ENCODE measurements around the gene LCLAT1.

Gene LCLAT1

GRCh38 chr2:30412684-30413570 lies 34.1 kb upstream of the LCLAT1 start:
- Histone ChIP-seq H3K4me3 (ENCODE audit: insufficient read length, low read depth) (no peak overlapping the region), H3K9ac (ENCODE audit: insufficient read length, low read depth) (no peak overlapping the region), H3K36me3 (ENCODE audit: insufficient read depth, insufficient read length, low read length) (no peaks in the 10 kb centered on the region), H3K4me1 (ENCODE audit: insufficient read depth, insufficient read length) (peaks cover 8% of the 10 kb centered on the region), H3K9me3 (ENCODE audit: insufficient read depth, low read length) (no peaks in the 10 kb centered on the region), H3K27me3 (ENCODE audit: insufficient read depth, insufficient read length) (no peaks in the 10 kb centered on the region)
- DNase-seq (ENCODE audit: low read depth, low spot score) = no peak
- TF ChIP-seq YY1 (IDR thresholded peaks at IDR 0.05; ENCODE audit: insufficient read depth, insufficient read length) (no peak), SUZ12 (IDR thresholded peaks at IDR 0.05; ENCODE audit: extremely low read depth, insufficient read depth, insufficient read length) (no peak), ZNF274 (IDR thresholded peaks at IDR 0.05; ENCODE audit: low read depth, low read length) (no peak)

DNA sequence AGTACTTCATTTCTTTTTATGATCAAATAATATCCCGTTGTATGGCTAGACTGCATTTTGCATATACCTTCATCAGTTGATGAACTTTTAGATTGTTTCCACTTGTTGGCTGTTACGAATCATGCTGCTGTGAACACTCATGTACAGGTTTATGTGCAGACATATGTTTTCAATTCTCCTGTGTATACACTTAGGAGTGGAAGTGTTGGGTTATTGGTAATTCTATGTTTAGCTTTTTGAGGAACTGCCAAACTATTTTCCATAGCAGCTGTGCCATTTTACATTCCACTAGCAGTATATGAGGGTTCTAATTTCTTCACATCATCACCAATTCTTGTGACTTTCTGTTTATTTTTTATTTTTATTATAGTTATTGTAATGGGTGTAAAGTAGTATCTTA lies 32.1 kb upstream of the LCLAT1 start:
- H3K9me3 ChIP-seq (ENCODE audit: insufficient read depth, low read length) = no peaks in the 10 kb centered on the region
- H3K27me3 ChIP-seq (ENCODE audit: insufficient read depth, insufficient read length) = no peaks in the 10 kb centered on the region
- H3K4me3 ChIP-seq (ENCODE audit: insufficient read length, low read depth) = no peak overlapping the region
- H3K4me1 ChIP-seq (ENCODE audit: insufficient read depth, insufficient read length) = peaks cover 3% of the 10 kb centered on the region
- TF ChIP-seq ZNF274 (IDR thresholded peaks at IDR 0.05; ENCODE audit: low read depth, low read length) (no peak), SUZ12 (IDR thresholded peaks at IDR 0.05; ENCODE audit: extremely low read depth, insufficient read depth, insufficient read length) (no peak), YY1 (IDR thresholded peaks at IDR 0.05; ENCODE audit: insufficient read depth, insufficient read length) (no peak)
- H3K36me3 ChIP-seq (ENCODE audit: insufficient read depth, insufficient read length, low read length) = no peaks in the 10 kb centered on the region
- no peak overlapping the region for H3K9ac ChIP-seq (ENCODE audit: insufficient read length, low read depth)
- DNase-seq (ENCODE audit: low read depth, low spot score) = no peak

GRCh38 chr2:30417253-30417652 lies 29.8 kb upstream of the LCLAT1 start:
- TF ChIP-seq ZNF274 (IDR thresholded peaks at IDR 0.05; ENCODE audit: low read depth, low read length) (no peak), SUZ12 (IDR thresholded peaks at IDR 0.05; ENCODE audit: extremely low read depth, insufficient read depth, insufficient read length) (no peak), YY1 (IDR thresholded peaks at IDR 0.05; ENCODE audit: insufficient read depth, insufficient read length) (no peak)
- peak; percentile 36 for DNase-seq (ENCODE audit: low read depth, low spot score)
- Histone ChIP-seq H3K9me3 (ENCODE audit: insufficient read depth, low read length) (no peaks in the 10 kb centered on the region), H3K9ac (ENCODE audit: insufficient read length, low read depth) (no peak overlapping the region), H3K4me1 (ENCODE audit: insufficient read depth, insufficient read length) (no peaks in the 10 kb centered on the region), H3K27me3 (ENCODE audit: insufficient read depth, insufficient read length) (no peaks in the 10 kb centered on the region), H3K36me3 (ENCODE audit: insufficient read depth, insufficient read length, low read length) (no peaks in the 10 kb centered on the region), H3K4me3 (ENCODE audit: insufficient read length, low read depth) (no peak overlapping the region)

GRCh38 chr2:30421026-30421603 lies 25.9 kb upstream of the LCLAT1 start:
- Histone ChIP-seq H3K9me3 (ENCODE audit: insufficient read depth, low read length) (no peaks in the 10 kb centered on the region), H3K36me3 (ENCODE audit: insufficient read depth, insufficient read length, low read length) (no peaks in the 10 kb centered on the region), H3K9ac (ENCODE audit: insufficient read length, low read depth) (no peak overlapping the region), H3K27me3 (ENCODE audit: insufficient read depth, insufficient read length) (no peaks in the 10 kb centered on the region), H3K4me1 (ENCODE audit: insufficient read depth, insufficient read length) (no peaks in the 10 kb centered on the region), H3K4me3 (ENCODE audit: insufficient read length, low read depth) (no peak overlapping the region)
- no peak for TF ChIP-seq YY1 (IDR thresholded peaks at IDR 0.05; ENCODE audit: insufficient read depth, insufficient read length)
- TF ChIP-seq ZNF274 (IDR thresholded peaks at IDR 0.05; ENCODE audit: low read depth, low read length) = no peak
- no peak for TF ChIP-seq SUZ12 (IDR thresholded peaks at IDR 0.05; ENCODE audit: extremely low read depth, insufficient read depth, insufficient read length)
- no peak for DNase-seq (ENCODE audit: low read depth, low spot score)

GRCh38 chr2:30421604-30422443 lies 25.2 kb upstream of the LCLAT1 start:
- DNase-seq (ENCODE audit: low read depth, low spot score) = no peak
- Histone ChIP-seq H3K27me3 (ENCODE audit: insufficient read depth, insufficient read length) (no peaks in the 10 kb centered on the region), H3K4me1 (ENCODE audit: insufficient read depth, insufficient read length) (no peaks in the 10 kb centered on the region), H3K9me3 (ENCODE audit: insufficient read depth, low read length) (no peaks in the 10 kb centered on the region), H3K4me3 (ENCODE audit: insufficient read length, low read depth) (no peak overlapping the region), H3K36me3 (ENCODE audit: insufficient read depth, insufficient read length, low read length) (no peaks in the 10 kb centered on the region), H3K9ac (ENCODE audit: insufficient read length, low read depth) (no peak overlapping the region)
- TF ChIP-seq SUZ12 (IDR thresholded peaks at IDR 0.05; ENCODE audit: extremely low read depth, insufficient read depth, insufficient read length) = no peak
- TF ChIP-seq YY1 (IDR thresholded peaks at IDR 0.05; ENCODE audit: insufficient read depth, insufficient read length) = no peak
- TF ChIP-seq ZNF274 (IDR thresholded peaks at IDR 0.05; ENCODE audit: low read depth, low read length) = no peak

- Histone ChIP-seq H3K9me3 (ENCODE audit: insufficient read depth, low read length) (no peaks in the 10 kb centered on the region), H3K4me1 (ENCODE audit: insufficient read depth, insufficient read length) (no peaks in the 10 kb centered on the region), H3K4me3 (ENCODE audit: insufficient read length, low read depth) (no peak overlapping the region), H3K27me3 (ENCODE audit: insufficient read depth, insufficient read length) (no peaks in the 10 kb centered on the region), H3K9ac (ENCODE audit: insufficient read length, low read depth) (no peak overlapping the region), H3K36me3 (ENCODE audit: insufficient read depth, insufficient read length, low read length) (no peaks in the 10 kb centered on the region)
- DNase-seq (ENCODE audit: low read depth, low spot score) = no peak
- no peak for TF ChIP-seq ZNF274 (IDR thresholded peaks at IDR 0.05; ENCODE audit: low read depth, low read length)
- TF ChIP-seq SUZ12 (IDR thresholded peaks at IDR 0.05; ENCODE audit: extremely low read depth, insufficient read depth, insufficient read length) = no peak
- no peak for TF ChIP-seq YY1 (IDR thresholded peaks at IDR 0.05; ENCODE audit: insufficient read depth, insufficient read length)
Observed at GRCh38 chr2:30422444-30423040, 24.5 kb upstream of the LCLAT1 start.
